ENCODE results near the gene PNP. TPM values are rescaled to one million over a fixed set of nuclear protein-coding genes. Genes with fewer than 3 reads are reported as not detected.
A peak's percentile ranks its signal among the peaks of the same experiment; 100 is the strongest.

The PNP gene
- total RNA-seq, 1 donor from 2014 or later = 56.8 TPM

GRCh38 chr14:20476776-20477175, 7.6 kb downstream of the PNP start:
- DNase-seq (ENCODE audit: low read depth) (no peak), FAIRE-seq (no peak)
- Mint-ChIP-seq H3K27ac (ENCODE audit: unreplicated experiment) (no peak overlapping the region), H3K36me3 (ENCODE audit: low read depth, unreplicated experiment) (peaks cover 18% of the 10 kb centered on the region), H3K9me3 (ENCODE audit: unreplicated experiment) (no peaks in the 10 kb centered on the region), H3K4me1 (ENCODE audit: low read depth, unreplicated experiment) (peaks cover 6% of the 10 kb centered on the region), H3K4me3 (ENCODE audit: unreplicated experiment) (no peak overlapping the region), H3K27me3 (ENCODE audit: low read depth, unreplicated experiment) (no peaks in the 10 kb centered on the region)
- Histone ChIP-seq H3K36me3 (ENCODE audit: insufficient read depth, low read length) (peaks cover 36% of the 10 kb centered on the region), H3K4me2 (ENCODE audit: low read length) (peak overlapping the region; percentile 57), H3K27me3 (ENCODE audit: insufficient read depth, low read length) (no peaks in the 10 kb centered on the region), H3K9ac (ENCODE audit: low read length) (no peak overlapping the region), H3K4me1 (ENCODE audit: insufficient read depth, low read length) (peaks cover 10% of the 10 kb centered on the region), H4K20me1 (ENCODE audit: insufficient read depth, low read length) (peaks cover 16% of the 10 kb centered on the region), H3K27ac (ENCODE audit: low read depth, low read length) (no peak overlapping the region), H3K9me3 (ENCODE audit: insufficient read depth, low read depth, low read length) (no peaks in the 10 kb centered on the region), H3K79me2 (ENCODE audit: insufficient read depth, low read length) (peaks cover 8% of the 10 kb centered on the region), H3K4me3 (ENCODE audit: insufficient read depth, low read depth, low read length) (no peak overlapping the region), H2AFZ (ENCODE audit: low read depth, low read length) (no peak overlapping the region)
- TF ChIP-seq, protein P1, sequence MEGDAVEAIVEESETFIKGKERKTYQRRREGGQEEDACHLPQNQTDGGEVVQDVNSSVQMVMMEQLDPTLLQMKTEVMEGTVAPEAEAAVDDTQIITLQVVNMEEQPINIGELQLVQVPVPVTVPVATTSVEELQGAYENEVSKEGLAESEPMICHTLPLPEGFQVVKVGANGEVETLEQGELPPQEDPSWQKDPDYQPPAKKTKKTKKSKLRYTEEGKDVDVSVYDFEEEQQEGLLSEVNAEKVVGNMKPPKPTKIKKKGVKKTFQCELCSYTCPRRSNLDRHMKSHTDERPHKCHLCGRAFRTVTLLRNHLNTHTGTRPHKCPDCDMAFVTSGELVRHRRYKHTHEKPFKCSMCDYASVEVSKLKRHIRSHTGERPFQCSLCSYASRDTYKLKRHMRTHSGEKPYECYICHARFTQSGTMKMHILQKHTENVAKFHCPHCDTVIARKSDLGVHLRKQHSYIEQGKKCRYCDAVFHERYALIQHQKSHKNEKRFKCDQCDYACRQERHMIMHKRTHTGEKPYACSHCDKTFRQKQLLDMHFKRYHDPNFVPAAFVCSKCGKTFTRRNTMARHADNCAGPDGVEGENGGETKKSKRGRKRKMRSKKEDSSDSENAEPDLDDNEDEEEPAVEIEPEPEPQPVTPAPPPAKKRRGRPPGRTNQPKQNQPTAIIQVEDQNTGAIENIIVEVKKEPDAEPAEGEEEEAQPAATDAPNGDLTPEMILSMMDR (IDR thresholded peaks at IDR 0.05; ENCODE audit: insufficient read depth, low read depth, low read length) = no peak
- no peak for TF ChIP-seq EZH2 (IDR thresholded peaks at IDR 0.05; ENCODE audit: insufficient read depth, low read length)

DNA sequence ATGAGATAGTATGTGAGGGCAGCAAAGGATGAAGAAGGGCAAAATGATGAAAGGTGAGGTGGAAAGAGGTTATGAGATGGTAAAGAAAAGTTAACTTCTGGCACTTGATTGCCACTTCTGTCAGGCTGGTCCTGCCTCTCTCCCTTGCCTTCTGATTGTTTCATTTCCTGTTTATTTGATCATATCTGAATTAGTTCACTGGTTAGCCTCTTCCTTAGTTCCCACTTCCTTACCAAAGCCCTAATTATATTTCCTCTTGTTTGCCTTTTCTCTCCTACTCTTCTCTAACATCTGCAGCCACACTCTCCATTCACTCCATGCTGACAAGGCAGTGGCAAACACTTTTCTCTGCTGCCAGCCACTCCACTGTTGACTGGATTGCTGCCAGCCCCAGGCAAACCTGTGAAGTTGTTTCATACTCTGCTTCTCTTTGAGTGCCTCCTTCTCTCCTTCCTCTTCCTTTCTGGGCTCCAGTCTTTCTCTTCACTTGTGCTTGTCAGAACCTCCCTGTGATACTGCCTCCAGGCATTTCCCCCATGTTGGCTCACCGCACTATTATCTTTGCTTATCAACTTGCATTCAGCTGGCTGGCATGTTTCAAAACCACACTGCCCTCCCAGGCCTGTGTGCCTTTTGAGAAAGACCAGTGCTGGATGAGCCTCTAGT, 8.1 kb downstream of the PNP start:
- peaks cover 10% of the 10 kb centered on the region for H4K20me1 ChIP-seq (ENCODE audit: insufficient read depth, low read length)
- DNase-seq (ENCODE audit: low read depth) (peak; percentile 69), FAIRE-seq (no peak)
- no peaks in the 10 kb centered on the region for H3K27me3 Mint-ChIP-seq (ENCODE audit: low read depth, unreplicated experiment)
- peaks cover 18% of the 10 kb centered on the region for H3K36me3 Mint-ChIP-seq (ENCODE audit: low read depth, unreplicated experiment)
- H3K36me3 ChIP-seq (ENCODE audit: insufficient read depth, low read length) = peaks cover 31% of the 10 kb centered on the region
- peak overlapping the region; percentile 59 for H3K27ac Mint-ChIP-seq (ENCODE audit: unreplicated experiment)
- H3K4me1 Mint-ChIP-seq (ENCODE audit: low read depth, unreplicated experiment) = peaks cover 6% of the 10 kb centered on the region
- H3K4me3 ChIP-seq (ENCODE audit: insufficient read depth, low read depth, low read length) = no peak overlapping the region
- TF ChIP-seq, protein P1 (IDR thresholded peaks at IDR 0.05; ENCODE audit: insufficient read depth, low read depth, low read length) = no peak
- no peak for TF ChIP-seq EZH2 (IDR thresholded peaks at IDR 0.05; ENCODE audit: insufficient read depth, low read length)
- H3K79me2 ChIP-seq (ENCODE audit: insufficient read depth, low read length) = peaks cover 2% of the 10 kb centered on the region
- peak overlapping the region; percentile 57 for H3K4me2 ChIP-seq (ENCODE audit: low read length)
- H3K9me3 Mint-ChIP-seq (ENCODE audit: unreplicated experiment) = no peaks in the 10 kb centered on the region
- no peak overlapping the region for H3K27ac ChIP-seq (ENCODE audit: low read depth, low read length)
- no peak overlapping the region for H2AFZ ChIP-seq (ENCODE audit: low read depth, low read length)
- H3K4me3 Mint-ChIP-seq (ENCODE audit: unreplicated experiment) = peak overlapping the region; percentile 12
- H3K9ac ChIP-seq (ENCODE audit: low read length) = no peak overlapping the region
- peaks cover 10% of the 10 kb centered on the region for H3K4me1 ChIP-seq (ENCODE audit: insufficient read depth, low read length)
- no peaks in the 10 kb centered on the region for H3K27me3 ChIP-seq (ENCODE audit: insufficient read depth, low read length)
- no peaks in the 10 kb centered on the region for H3K9me3 ChIP-seq (ENCODE audit: insufficient read depth, low read depth, low read length)

DNA sequence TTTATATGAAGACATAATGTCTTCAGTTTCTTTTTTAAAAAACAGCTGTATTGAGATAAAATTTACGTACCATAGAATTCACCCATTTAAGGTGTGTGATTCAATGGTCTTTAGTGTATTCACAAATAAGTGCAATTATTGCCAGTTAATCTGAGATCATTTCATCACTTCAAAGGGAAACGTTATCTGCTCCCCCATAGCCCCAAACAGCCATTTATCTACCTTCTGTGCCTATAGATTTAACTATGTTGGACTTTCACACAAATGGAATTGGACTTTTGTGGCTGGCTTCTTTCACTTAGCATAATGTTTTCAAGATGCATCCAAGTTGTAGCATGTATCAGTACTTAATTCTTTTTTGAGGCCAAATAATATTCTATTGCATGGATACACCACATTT, 9.7 kb downstream of the PNP start:
- peaks cover 16% of the 10 kb centered on the region for H3K36me3 Mint-ChIP-seq (ENCODE audit: low read depth, unreplicated experiment)
- H3K4me3 ChIP-seq (ENCODE audit: insufficient read depth, low read depth, low read length) = no peak overlapping the region
- H3K9ac ChIP-seq (ENCODE audit: low read length) = no peak overlapping the region
- no peak overlapping the region for H3K27ac ChIP-seq (ENCODE audit: low read depth, low read length)
- DNase-seq (ENCODE audit: low read depth) (no peak), FAIRE-seq (no peak)
- peaks cover 6% of the 10 kb centered on the region for H3K4me1 Mint-ChIP-seq (ENCODE audit: low read depth, unreplicated experiment)
- no peak overlapping the region for H3K4me3 Mint-ChIP-seq (ENCODE audit: unreplicated experiment)
- no peak for TF ChIP-seq EZH2 (IDR thresholded peaks at IDR 0.05; ENCODE audit: insufficient read depth, low read length)
- TF ChIP-seq, protein P1 (IDR thresholded peaks at IDR 0.05; ENCODE audit: insufficient read depth, low read depth, low read length) = no peak
- no peaks in the 10 kb centered on the region for H3K79me2 ChIP-seq (ENCODE audit: insufficient read depth, low read length)
- H3K4me2 ChIP-seq (ENCODE audit: low read length) = no peak overlapping the region
- H3K27me3 Mint-ChIP-seq (ENCODE audit: low read depth, unreplicated experiment) = no peaks in the 10 kb centered on the region
- no peak overlapping the region for H2AFZ ChIP-seq (ENCODE audit: low read depth, low read length)
- H3K27me3 ChIP-seq (ENCODE audit: insufficient read depth, low read length) = peaks cover 6% of the 10 kb centered on the region
- H3K9me3 Mint-ChIP-seq (ENCODE audit: unreplicated experiment) = no peaks in the 10 kb centered on the region
- H3K4me1 ChIP-seq (ENCODE audit: insufficient read depth, low read length) = peaks cover 10% of the 10 kb centered on the region
- no peaks in the 10 kb centered on the region for H3K9me3 ChIP-seq (ENCODE audit: insufficient read depth, low read depth, low read length)
- peaks cover 10% of the 10 kb centered on the region for H4K20me1 ChIP-seq (ENCODE audit: insufficient read depth, low read length)
- H3K27ac Mint-ChIP-seq (ENCODE audit: unreplicated experiment) = no peak overlapping the region
- peaks cover 26% of the 10 kb centered on the region for H3K36me3 ChIP-seq (ENCODE audit: insufficient read depth, low read length)
